ENCODE measurements around the gene ASB18. TPM values are rescaled to one million over a fixed set of nuclear protein-coding genes. Genes with fewer than 3 reads are reported as not detected.

ASB18 gene
- total and polyA plus RNA-seq, 8 donors, result not detected

- peaks cover 7 to 16% (median 12%) of the 10 kb centered on the region in 4 donors for H3K4me1 ChIP-seq
- H3K27ac ChIP-seq, result no peak overlapping the region
- peaks cover 8 to 81% (median 57%) of the 10 kb centered on the region in 3 donors for H3K27me3 ChIP-seq
- H3K4me3 ChIP-seq, result peak overlapping the region; percentile 3 to 36 (median 19)
- no peaks in the 10 kb centered on the region for H3K36me3 ChIP-seq
- DNase-seq, result peak in 1 of 2 donors; percentile 8
- 2 to 8% (median 5%) methylated on average over 22 to 65 of the region's 73 CpGs for WGBS, 5 donors
- no peak for TF ChIP-seq POLR2AphosphoS5 (IDR thresholded peaks at IDR 0.05)
- no peak for TF ChIP-seq EP300 (IDR thresholded peaks at IDR 0.05)
- no peak for TF ChIP-seq CTCF (IDR thresholded peaks at IDR 0.05)
- no peak for TF ChIP-seq POLR2A (IDR thresholded peaks at IDR 0.05)
- peaks cover 0 to 25% (median 21%) of the 10 kb centered on the region in 4 donors for H3K9me3 ChIP-seq
- intact Hi-C loops (cut with DNase I; ENCODE audit: low total_unique reads), result no loop called here
Measured at GRCh38 chr2:236236559-236237452, 27.4 kb downstream of the ASB18 start.

GRCh38 chr2:236229186-236229585 is 35.0 kb downstream of the ASB18 start:
- TF ChIP-seq POLR2A (IDR thresholded peaks at IDR 0.05) (no peak), POLR2AphosphoS5 (IDR thresholded peaks at IDR 0.05) (no peak), EP300 (IDR thresholded peaks at IDR 0.05) (no peak), CTCF (IDR thresholded peaks at IDR 0.05) (no peak)
- intact Hi-C loops (cut with DNase I; ENCODE audit: low total_unique reads), result no loop called here
- Histone ChIP-seq H3K27me3 (peaks cover 0 to 6% (median 3%) of the 10 kb centered on the region in 3 donors), H3K36me3 (no peaks in the 10 kb centered on the region), H3K4me1 (no peaks in the 10 kb centered on the region), H3K9me3 (peaks cover 0 to 65% (median 56%) of the 10 kb centered on the region in 4 donors), H3K4me3 (no peak overlapping the region), H3K27ac (no peak overlapping the region)
- DNase-seq, result no peak

- H3K36me3 ChIP-seq, result no peaks in the 10 kb centered on the region
- no peaks in the 10 kb centered on the region for H3K4me1 ChIP-seq
- H3K27me3 ChIP-seq, result peaks cover 0 to 4% (median 0%) of the 10 kb centered on the region in 3 donors
- H3K9me3 ChIP-seq, result peaks cover 0 to 42% (median 20%) of the 10 kb centered on the region in 4 donors
- DNase-seq, result no peak
- no peak overlapping the region for H3K27ac ChIP-seq
- no peak for TF ChIP-seq CTCF (IDR thresholded peaks at IDR 0.05)
- TF ChIP-seq EP300 (IDR thresholded peaks at IDR 0.05), result no peak
- no peak for TF ChIP-seq POLR2AphosphoS5 (IDR thresholded peaks at IDR 0.05)
- H3K4me3 ChIP-seq, result no peak overlapping the region
- intact Hi-C loops (cut with DNase I; ENCODE audit: low total_unique reads), result no loop called here
- WGBS, 5 donors, result 57 to 74% (median 65%) methylated on average over 2 of the region's 2 CpGs
Measured at GRCh38 chr2:236223675-236224074, 40.5 kb downstream of the ASB18 start.

GRCh38 chr2:236221798-236222197 is 42.4 kb downstream of the ASB18 start:
- no peak for TF ChIP-seq EP300 (IDR thresholded peaks at IDR 0.05)
- TF ChIP-seq POLR2AphosphoS5 (IDR thresholded peaks at IDR 0.05), result no peak
- no peak for TF ChIP-seq POLR2A (IDR thresholded peaks at IDR 0.05)
- TF ChIP-seq CTCF (IDR thresholded peaks at IDR 0.05), result no peak
- Histone ChIP-seq H3K9me3 (peaks cover 0 to 27% (median 14%) of the 10 kb centered on the region in 4 donors), H3K4me1 (no peaks in the 10 kb centered on the region), H3K4me3 (no peak overlapping the region), H3K27me3 (peaks cover 0 to 10% (median 0%) of the 10 kb centered on the region in 3 donors), H3K36me3 (no peaks in the 10 kb centered on the region), H3K27ac (no peak overlapping the region)
- 82 to 89% (median 87%) methylated on average over 8 of the region's 8 CpGs for WGBS, 5 donors
- intact Hi-C loops (cut with DNase I; ENCODE audit: low total_unique reads), result no loop called here
- DNase-seq, result no peak

Measured in stomach (tissue), 9 donors.